Heart right ventricle (tissue), 16 donors: ENCODE data around the gene PODXL2. TPM values are rescaled to one million over a fixed set of nuclear protein-coding genes. Genes with fewer than 3 reads are reported as not detected.
A peak's percentile ranks its signal among the peaks of the same experiment; 100 is the strongest.

ENCODE experiments used
- ATAC-seq, 8 donors: fragments of 200-7000 bp; cut with Tn5 transposase; one replicate each; pipeline ENCODE4 v1.9.1; 2020; ENCODE audit warnings: mild to moderate bottlenecking in 8 of 8, moderate library complexity in 8 of 8, moderate number of reproducible peaks in 1 of 8
- DNase-seq, 2 donors: peaks; one replicate each; pipeline ENCODE4 v3.0.0-alpha.2; 2020
- H3K27ac ChIP-seq, 10 donors: fragments of 200-600 bp; sonication (generic) in 2 of 10; one replicate each; pipeline versions ENCODE4 v1.5.0 to v1.8.0; 2020 to 2022; ENCODE audit warnings: mild to moderate bottlenecking in 3 of 10
- H3K27me3 ChIP-seq, 7 donors: fragments of 200-600 bp; one replicate each; pipeline ENCODE4 v1.8.0; 2021 to 2022; ENCODE audit warnings: mild to moderate bottlenecking in 2 of 7
- H3K36me3 ChIP-seq, 9 donors: fragments of 200-600 bp; sonication (generic) in 1 of 9; one replicate each; pipeline versions ENCODE4 v1.5.0 to v1.8.0; 2020 to 2022; ENCODE audit warnings: mild to moderate bottlenecking in 2 of 9
- H3K4me1 ChIP-seq, 9 donors: fragments of 200-600 bp; sonication (generic) in 1 of 9; one replicate each; pipeline versions ENCODE4 v1.5.0 to v1.8.0; 2020 to 2022; ENCODE audit warnings: mild to moderate bottlenecking in 4 of 9
- H3K4me3 ChIP-seq, 10 donors: fragments of 200-600 bp; sonication (generic) in 2 of 10; one replicate each; pipeline versions ENCODE4 v1.5.0 to v1.8.0; 2020 to 2022; ENCODE audit warnings: mild to moderate bottlenecking in 7 of 10, moderate library complexity in 2 of 10
- H3K9me3 ChIP-seq, 11 donors: fragments of 200-600 bp in 10 of 11; sonication (generic) in 2 of 11; one replicate each; pipeline versions ENCODE4 v1.5.0 to v1.8.0; 2013 to 2022; ENCODE audit warnings: mild to moderate bottlenecking in 2 of 11, control low read depth in 1 of 11, moderate library complexity in 1 of 11
- CTCF ChIP-seq, 9 donors: fragments of 200-600 bp; sonication (generic) in 2 of 9; IDR thresholded peaks; one replicate each; pipeline versions ENCODE4 v1.5.0 to v1.8.0; 2021 to 2022; ENCODE audit warnings: antibody characterized with exemption in 9 of 9, mild to moderate bottlenecking in 5 of 9, moderate library complexity in 1 of 9
- WGBS, 2 donors: extraction: QIAGEN DNeasy Blood & Tissue Kit; methylation state at CpG; one replicate each; pipeline ENCODE4 v1.1.7; 2013; ENCODE audit warnings: inconsistent platforms in 1 of 2; 5-methylcytosine and 5-hydroxymethylcytosine counted together
- intact Hi-C, 10 donors: fragments of 100-400 bp; cut with DNase I; formaldehyde crosslinking; loops; one replicate each; pipeline versions ENCODE4 v1.11.1 to v1.14.2; 2022
- polyA plus RNA-seq, 2 donors: library from polyadenylated mRNA; stranded (reverse); fragments of 200-250 nt; gene quantifications; one replicate each; pipeline ENCODE4 v1.2.3, GENCODE V29; 2013
- total RNA-seq, 10 donors: library from RNA; stranded (reverse); fragmentation: NEBNext Ultra II Directional in 3 of 10; extraction: Animal tissue kit (Norgen Biotek cat#: 25700) in 3 of 10; gene quantifications; one replicate each; pipeline versions ENCODE4 v1.2.1 to v1.2.4, GENCODE V29; 2021 to 2023
- donor health status: Arrhythmogenic right ventricular cardiomyopathy.
- donor health status: ischemic (EF 13 %, LVEDD 7.1; RV severe dilation, severe dysfunction).
- donor health status: healthy with polysubstance abuse.
- donor health status: DM: no; HTN: yes; CAD: no.
- donor health status: DM: no; HTN: no; CAD: no.
- donor health status: ischemic (EF 25% LVEDD 6.9; RV normal size, moderate dysfunction).
- donor health status: ischemic (EF 25% LVEDD 5.7; RV mildly dilated, moderate dysfunction).
- donor health status: healthy.
- donor health status: DM: yes; HTN: yes; CAD: no.
- donor health status: Ischemic cardiomyopathy.
- donor health status: ischemic (EF 35%, LVEDD 5.7; RV mildly dilated, moderate dysfunction).
- donor health status: nonischemic (EF 11% LVEDD 7.7; RV severe dilation, severe dysfunction).
- donor health status: DM: yes; HTN: yes; CAD: no.
- donor health status: PGD.
- donor health status: ischemic (EF 29% LVEDD 5.4; RV normal size, mild dysfunction).
- donor health status: nonischemic (EF 23%, LVEDD 6.1; RV moderate dilation, normal function).

Gene PODXL2
- total and polyA plus RNA-seq, 12 donors, result 0.42 to 4.0 (median 1.5) TPM

- no peak for TF ChIP-seq CTCF (IDR thresholded peaks at IDR 0.05)
- peak in 1 of 2 donors; percentile 75 for DNase-seq
- no peak overlapping the region for H3K4me3 ChIP-seq
- ATAC-seq, result peak; percentile 30 to 61 (median 38)
- H3K27ac ChIP-seq, result peak overlapping the region; percentile 19 to 99 (median 77)
- peaks cover 17 to 87% (median 66%) of the 10 kb centered on the region in 9 donors for H3K4me1 ChIP-seq
- 59 to 61% methylated on average over 7 of the region's 7 CpGs for WGBS, 2 donors
- intact Hi-C loops, result no loop called here
- H3K9me3 ChIP-seq, result peaks cover 0 to 8% (median 0%) of the 10 kb centered on the region in 11 donors
- H3K36me3 ChIP-seq, result peaks cover 0 to 57% (median 4%) of the 10 kb centered on the region in 9 donors
- no peaks in the 10 kb centered on the region for H3K27me3 ChIP-seq
Measured at GRCh38 chr3:127706312-127706711, 77.3 kb downstream of the PODXL2 start.

GRCh38 chr3:127706785-127707351 is 77.9 kb downstream of the PODXL2 start:
- H3K9me3 ChIP-seq, result peaks cover 0 to 8% (median 0%) of the 10 kb centered on the region in 11 donors
- H3K4me1 ChIP-seq, result peaks cover 12 to 87% (median 60%) of the 10 kb centered on the region in 9 donors
- H3K36me3 ChIP-seq, result peaks cover 0 to 58% (median 4%) of the 10 kb centered on the region in 9 donors
- intact Hi-C loops, result no loop called here
- no peak for TF ChIP-seq CTCF (IDR thresholded peaks at IDR 0.05)
- peak overlapping the region; percentile 19 to 99 (median 77) for H3K27ac ChIP-seq
- peak in 6 of 8 donors; percentile 8 to 38 (median 16) for ATAC-seq
- WGBS, 2 donors, result 78 to 82% methylated on average over 16 of the region's 16 CpGs
- no peak for DNase-seq
- H3K4me3 ChIP-seq, result no peak overlapping the region
- H3K27me3 ChIP-seq, result no peaks in the 10 kb centered on the region

GRCh38 chr3:127707851-127708411 is 78.9 kb downstream of the PODXL2 start:
- H3K27ac ChIP-seq, result peak overlapping the region; percentile 19 to 99 (median 77)
- 18 to 27% methylated on average over 13 of the region's 13 CpGs for WGBS, 2 donors
- peaks cover 0 to 62% (median 4%) of the 10 kb centered on the region in 9 donors for H3K36me3 ChIP-seq
- H3K9me3 ChIP-seq, result peaks cover 0 to 8% (median 0%) of the 10 kb centered on the region in 11 donors
- peaks cover 11 to 87% (median 58%) of the 10 kb centered on the region in 9 donors for H3K4me1 ChIP-seq
- intact Hi-C loops, result no loop called here
- H3K4me3 ChIP-seq, result no peak overlapping the region
- peak; percentile 23 to 77 (median 62) for ATAC-seq
- no peaks in the 10 kb centered on the region for H3K27me3 ChIP-seq
- DNase-seq, result peak in 1 of 2 donors; percentile 60
- no peak for TF ChIP-seq CTCF (IDR thresholded peaks at IDR 0.05)

- Histone ChIP-seq H3K27ac (peak overlapping the region; percentile 35 to 99 (median 77)), H3K27me3 (no peaks in the 10 kb centered on the region), H3K4me3 (no peak overlapping the region), H3K4me1 (peaks cover 11 to 87% (median 64%) of the 10 kb centered on the region in 9 donors), H3K9me3 (peaks cover 0 to 6% (median 0%) of the 10 kb centered on the region in 11 donors), H3K36me3 (peaks cover 0 to 66% (median 4%) of the 10 kb centered on the region in 9 donors)
- WGBS, 2 donors, result 86% methylated on average over 2 of the region's 2 CpGs
- intact Hi-C loops, result no loop called here
- no peak for TF ChIP-seq CTCF (IDR thresholded peaks at IDR 0.05)
- no peak for ATAC-seq
- no peak for DNase-seq
Measured at GRCh38 chr3:127708837-127709236, 79.9 kb downstream of the PODXL2 start.
